HG03135 (cell line): ENCODE measurements around the gene CDX2.

Experiments used
- ATAC-seq: cut with Tn5 transposase; IDR thresholded peaks from one replicate; pipeline ENCODE4 v1.9.1; 2021; ENCODE audit warnings: mild to moderate bottlenecking, moderate library complexity; ENCODE audit not compliant: unreplicated experiment

Gene CDX2

GRCh38 chr13:27979001-27979643, 10.0 kb upstream of the CDX2 start:
- ATAC-seq: no peak

DNA sequence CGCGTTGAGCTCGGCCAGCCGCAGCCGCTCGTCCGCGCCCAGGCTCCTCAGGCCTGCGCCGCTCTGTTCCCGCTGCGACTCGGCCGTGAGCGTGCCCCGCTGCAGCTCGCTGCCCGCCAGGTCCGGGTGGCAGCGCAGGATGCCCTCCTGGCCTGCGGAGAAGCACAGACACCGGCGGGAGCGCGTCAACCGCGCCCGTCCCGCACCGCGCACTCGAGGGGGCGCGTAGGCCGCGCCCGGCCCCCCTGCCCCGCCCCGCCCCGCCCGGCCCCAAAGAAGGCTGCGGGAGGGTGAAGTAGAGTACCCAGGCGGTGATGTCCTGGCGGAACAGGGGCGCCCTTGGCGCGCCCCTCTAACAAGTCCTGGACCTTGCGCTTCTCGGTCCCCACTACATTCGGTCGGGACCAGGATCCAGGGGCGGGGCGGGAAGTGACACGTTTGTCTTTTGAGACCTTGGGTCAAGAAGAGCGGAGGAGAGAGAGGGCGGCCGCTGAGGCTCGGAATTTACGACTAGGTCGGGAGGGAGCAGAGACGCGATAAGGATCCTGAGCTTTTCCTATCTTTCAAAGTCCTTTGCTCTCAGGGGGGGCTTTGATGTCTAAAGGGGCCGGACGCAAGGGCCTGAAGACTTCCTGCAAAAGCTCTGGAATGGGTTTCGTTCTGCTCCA, 9.3 kb upstream of the CDX2 start:
- ATAC-seq: no peak

DNA sequence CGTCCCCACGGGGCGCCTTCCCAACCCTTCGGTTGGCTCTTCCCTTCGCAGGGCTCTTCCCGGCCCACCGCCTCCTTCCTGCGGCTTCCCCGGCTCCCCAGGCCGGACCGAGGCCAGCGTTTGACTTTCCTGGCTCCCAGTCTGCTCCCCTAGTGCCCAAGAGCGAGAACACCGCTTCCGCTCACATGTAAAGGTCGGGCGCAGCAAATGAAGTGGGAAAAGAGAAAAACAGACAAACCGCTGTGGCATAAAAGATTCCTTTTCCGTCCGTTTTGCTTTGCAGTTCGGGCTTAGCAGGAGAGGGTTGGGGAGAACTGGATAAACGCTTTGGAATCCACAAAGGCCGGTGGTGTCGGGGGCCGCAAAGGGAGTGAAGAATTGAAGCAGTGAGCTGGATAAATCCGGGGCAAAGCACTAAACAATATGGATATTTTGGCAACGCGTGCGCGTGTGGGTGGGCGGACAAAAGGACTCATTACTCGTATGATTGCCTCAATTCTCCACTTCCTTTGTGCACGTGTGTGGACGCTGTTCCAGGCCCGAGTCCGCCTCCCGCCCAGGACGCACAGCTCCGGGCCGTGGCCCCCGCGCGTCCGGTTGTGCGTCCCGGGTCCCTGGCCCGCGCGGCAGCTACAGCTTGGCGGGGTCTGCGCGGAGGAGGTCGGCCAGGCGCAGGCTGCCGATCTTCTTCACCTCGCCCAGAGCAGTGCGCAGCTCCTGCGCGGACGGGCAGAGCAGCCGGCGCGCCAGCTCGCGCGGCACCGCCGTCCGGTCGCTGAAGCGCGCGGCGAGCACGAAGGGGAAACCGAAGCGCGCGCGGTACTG, 8.6 kb upstream of the CDX2 start:
- no peak for ATAC-seq

- no peak for ATAC-seq
These were observed 7.4 kb upstream of the CDX2 start for GRCh38 chr13:27976362-27977091.

- ATAC-seq: no peak
These were observed 6.6 kb upstream of the CDX2 start for GRCh38 chr13:27975564-27976361.

DNA sequence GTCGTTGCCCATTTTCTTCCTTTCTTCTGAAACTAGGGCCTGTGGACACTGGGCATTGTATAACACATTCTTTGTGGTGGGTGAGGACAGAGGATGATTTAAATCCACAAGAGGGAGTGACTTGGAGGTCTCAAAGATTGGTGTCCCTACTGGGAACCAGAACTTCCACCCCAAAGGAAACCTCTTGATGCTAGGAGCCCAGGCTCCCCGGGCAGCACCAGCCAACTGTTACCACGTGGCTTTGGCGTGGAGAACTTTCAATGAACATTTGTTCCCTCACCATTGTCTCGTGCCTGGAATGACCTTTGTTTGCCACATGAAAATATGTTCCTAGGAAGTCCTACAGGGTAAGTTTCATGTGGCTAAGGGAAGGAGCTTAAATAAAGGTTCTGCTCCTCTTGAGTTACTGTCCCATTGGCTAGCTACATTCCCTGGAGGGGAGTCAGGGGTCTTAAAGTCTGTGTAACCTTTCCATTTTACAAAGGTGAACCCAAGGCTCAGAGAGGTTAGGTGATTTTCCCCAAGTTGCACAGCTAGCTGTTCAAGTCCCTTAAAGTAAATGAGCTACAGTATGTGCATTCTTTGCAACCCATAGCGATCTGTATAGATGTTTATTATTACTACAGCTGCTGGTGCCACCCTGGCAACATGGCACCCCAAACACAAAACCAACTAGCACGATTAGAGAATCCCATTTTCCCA, 5.0 kb upstream of the CDX2 start:
- ATAC-seq: no peak

DNA sequence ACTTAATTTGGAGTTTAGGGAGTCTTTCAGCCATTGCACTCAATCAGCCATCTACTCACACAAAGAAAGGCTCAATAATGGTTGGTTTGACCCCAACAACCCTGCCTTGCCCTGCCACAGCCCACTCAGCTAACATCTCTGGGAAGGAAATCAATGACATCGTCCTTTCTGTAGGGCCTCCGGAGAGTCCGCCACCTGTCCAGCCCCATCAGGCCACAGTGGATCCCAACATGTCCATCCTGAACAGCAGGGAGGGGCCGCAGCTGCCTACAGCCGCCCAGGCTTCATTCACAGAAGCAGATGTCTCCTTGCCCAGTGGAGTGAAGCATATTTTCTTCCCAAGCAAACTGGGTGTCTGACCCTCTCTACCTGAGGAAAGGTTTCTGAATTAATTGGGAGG, 4.2 kb upstream of the CDX2 start:
- no peak for ATAC-seq

DNA sequence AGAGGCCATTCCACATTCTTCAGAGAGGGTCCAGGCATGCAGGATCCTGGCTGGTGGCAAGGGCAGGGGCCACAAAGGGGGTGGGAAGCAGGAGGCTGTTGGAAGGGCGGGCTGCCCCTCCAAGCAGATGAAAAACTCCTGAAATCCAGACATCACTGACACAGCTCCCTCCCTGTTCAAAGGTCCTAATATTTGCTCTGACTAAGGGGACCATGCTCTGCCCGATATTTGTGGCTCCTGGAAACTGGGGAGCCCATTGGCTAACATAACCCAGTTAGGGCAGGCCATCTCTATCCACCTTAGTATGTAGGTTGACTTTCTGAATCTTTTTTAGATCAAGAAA, 3.3 kb upstream of the CDX2 start:
- no peak for ATAC-seq

DNA sequence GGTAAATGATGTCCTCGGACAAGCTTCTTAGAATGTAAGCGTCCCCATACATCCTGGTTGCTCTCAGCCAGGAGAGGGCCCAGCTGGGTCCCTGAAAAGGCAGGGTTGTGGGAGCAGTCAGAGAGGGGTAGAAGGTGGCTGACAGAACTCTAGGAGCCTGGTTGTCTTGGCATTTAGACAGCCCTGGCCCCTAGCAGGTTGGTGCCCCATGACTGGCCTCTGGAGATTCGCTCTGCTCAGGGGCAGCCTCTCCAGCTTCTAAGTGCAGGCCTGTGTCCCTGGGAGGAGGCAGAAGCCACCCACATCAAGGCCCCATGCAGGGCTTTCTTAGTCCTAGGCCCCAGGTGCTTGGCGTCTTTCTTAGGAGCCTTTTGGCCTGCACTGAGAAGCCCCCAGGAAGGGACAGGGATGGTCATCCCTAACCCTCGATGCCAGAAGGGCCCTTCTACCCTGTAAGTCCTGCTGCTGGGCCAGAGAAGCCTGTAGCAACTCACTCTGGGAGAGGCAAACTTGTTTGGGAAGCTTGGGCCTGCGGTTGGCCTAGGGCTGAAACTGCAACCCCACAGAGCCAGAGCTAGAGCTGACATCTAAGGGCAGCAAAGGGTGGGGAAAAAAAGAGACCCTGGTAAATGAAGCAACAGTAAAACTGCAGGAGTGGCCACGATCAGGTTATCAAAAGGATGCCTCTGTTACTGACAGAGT, 2.8 kb upstream of the CDX2 start:
- ATAC-seq: no peak

DNA sequence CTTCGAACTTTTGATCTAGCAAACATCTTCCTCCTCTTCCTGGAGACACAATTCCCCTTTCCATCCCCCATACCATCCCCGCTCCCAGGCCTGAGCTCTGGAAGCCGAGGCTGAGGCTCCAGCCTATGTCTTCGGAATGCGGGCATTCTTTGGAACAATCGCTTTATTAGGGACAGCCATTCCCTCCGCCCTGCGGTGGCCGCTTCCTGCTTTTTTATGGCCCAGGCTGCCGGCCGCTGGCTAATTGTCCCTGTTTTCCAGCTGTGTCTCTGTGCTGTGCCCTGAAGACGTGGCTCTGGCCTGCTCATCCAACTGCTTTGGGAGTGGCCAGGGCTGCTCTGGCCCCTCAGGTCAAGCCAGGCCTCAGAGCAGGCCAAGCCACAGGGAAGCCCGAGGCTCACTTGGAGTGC, 2.1 kb upstream of the CDX2 start:
- no peak for ATAC-seq

- no peak for ATAC-seq
These were observed 1.5 kb upstream of the CDX2 start for GRCh38 chr13:27970382-27971235.

- no peak for ATAC-seq
These were observed 733 bp upstream of the CDX2 start for GRCh38 chr13:27969866-27970229.

DNA sequence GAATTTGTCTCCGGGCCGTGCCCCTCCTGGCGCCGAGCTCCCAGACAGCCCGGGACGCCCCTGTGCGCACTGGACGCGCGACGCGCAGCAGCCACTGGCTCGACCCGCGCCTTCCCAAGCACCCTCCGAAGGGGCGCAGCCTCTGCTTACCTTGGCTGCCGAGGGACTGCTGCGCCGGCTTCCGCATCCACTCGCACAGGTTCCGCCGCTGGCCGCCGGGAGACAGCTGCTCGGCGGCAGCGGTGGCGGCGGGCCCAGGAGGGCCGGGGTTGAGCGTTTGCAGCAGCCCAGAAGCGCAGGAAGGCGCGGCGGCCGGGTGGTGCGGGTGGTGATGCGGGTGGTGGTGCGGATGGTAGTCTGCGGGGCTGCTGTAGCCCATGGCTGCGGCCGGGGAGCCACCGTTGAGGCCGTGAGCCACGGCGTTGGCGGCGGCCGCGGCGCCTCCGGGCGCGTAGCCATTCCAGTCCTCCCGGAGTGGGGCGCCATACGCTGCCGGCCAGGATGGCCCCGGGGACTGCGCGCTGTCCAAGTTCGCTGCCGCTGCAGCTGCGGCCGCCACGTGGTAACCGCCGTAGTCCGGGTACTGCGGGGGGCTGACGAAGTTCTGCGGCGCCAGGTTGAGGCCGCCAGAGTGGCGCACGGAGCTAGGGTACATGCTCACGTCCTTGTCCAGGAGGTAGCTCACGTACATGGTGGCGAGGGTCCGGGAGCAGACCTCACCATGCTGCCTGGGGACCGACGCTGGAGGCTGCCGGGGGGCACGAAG, 616 bp downstream of the CDX2 start:
- no peak for ATAC-seq

- no peak for ATAC-seq
These were observed 1.3 kb downstream of the CDX2 start for GRCh38 chr13:27967736-27968315.

DNA sequence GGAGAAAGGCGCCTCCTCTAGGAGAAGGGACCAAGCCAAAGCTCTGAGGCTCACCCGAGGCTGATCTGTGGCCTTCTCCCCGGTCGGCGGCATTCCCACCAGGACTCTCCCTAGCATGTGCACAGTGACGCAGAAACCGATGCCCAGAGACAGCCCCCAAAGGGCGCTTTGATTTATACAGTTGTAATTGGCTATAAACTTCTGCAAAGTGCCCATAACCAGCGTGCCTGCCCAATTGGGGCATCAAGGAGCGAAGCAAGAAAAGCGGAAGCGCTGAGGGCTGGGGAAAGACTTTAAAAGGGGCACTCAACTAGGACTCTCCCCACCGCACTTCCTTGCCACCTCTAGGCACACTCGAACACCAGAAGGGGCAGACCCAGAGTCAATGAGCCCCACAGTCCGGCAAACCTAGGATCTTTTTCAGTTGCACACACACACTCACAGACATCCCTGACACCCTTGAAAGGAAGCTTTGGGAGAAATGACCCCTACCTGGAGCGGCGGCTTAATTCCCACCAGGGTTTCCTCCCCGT, 1.8 kb downstream of the CDX2 start:
- no peak for ATAC-seq

DNA sequence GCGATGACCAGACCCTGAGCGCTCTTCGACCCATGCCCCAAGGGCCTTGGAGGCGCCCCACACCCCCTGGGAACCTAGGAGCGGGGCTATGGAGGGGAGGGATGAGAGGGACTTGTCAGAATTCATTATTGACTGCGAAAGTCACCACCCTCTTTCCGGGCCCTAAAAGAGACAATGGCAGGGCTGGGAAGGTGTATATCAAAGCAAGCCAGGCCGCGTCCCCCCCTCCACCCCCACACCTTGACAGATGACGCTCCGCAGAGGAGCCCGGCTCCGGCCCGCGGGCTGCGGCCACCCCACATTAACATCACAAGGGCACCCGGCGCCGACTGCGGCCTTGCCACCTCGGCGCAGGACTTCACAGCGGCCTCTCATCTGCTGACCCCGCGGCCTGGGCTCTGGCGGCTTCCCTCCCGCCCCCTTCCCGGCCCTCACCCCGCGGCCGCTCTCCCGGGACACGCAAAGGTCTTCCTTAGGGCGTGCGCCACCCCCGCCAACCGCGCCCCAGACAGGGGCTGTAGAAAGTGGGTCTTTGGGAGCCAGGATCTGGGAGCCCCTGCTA, 2.4 kb downstream of the CDX2 start:
- no peak for ATAC-seq
